ENCODE data around the gene AFM. TPM values are rescaled to one million over a fixed set of nuclear protein-coding genes. Genes with fewer than 3 reads are reported as not detected.

The AFM gene
- total and polyA plus RNA-seq, 2 donors (not counting 3 experiments of a cell fraction or from before 2014, with no cell fraction given), result not detected

- no peak overlapping the region for H3K27ac ChIP-seq (ENCODE audit: insufficient read depth, low read depth, low read length)
- intact Hi-C loops (cut with micrococcal nuclease), result no loop called here
- peaks cover 2 to 3% of the 10 kb centered on the region in 2 experiments for H3K27me3 ChIP-seq (ENCODE audit: control insufficient read depth in 2 of 2, insufficient read depth in 2 of 2, low read length in 2 of 2)
- H2AFZ ChIP-seq (ENCODE audit: low read depth, low read length), result no peak overlapping the region
- peaks cover 3% of the 10 kb centered on the region for H3K4me1 ChIP-seq (ENCODE audit: control insufficient read depth, extremely low read depth, insufficient read depth, low read length)
- H3K9me1 ChIP-seq (replicated peaks; ENCODE audit: control insufficient read depth, extremely low read depth, insufficient read depth, low read length), result no peaks in the 10 kb centered on the region
- DNase-seq (ENCODE audit: low read depth, low spot score) (no peak), FAIRE-seq (no peak)
- POLR2A ChIA-PET, result no interaction called here
- H3K4me3 ChIP-seq (replicated peaks in 1 of 3; ENCODE audit: insufficient read depth in 1 of 3, low read depth in 1 of 3, low read length in 3 of 3), result no peak overlapping the region
- H3K9ac ChIP-seq (replicated peaks; ENCODE audit: extremely low read depth, insufficient read depth, low read length), result no peak overlapping the region
- no peaks in the 10 kb centered on the region for H4K20me1 ChIP-seq (replicated peaks; ENCODE audit: control insufficient read depth, extremely low read depth, insufficient read depth, low read length)
- H3K79me2 ChIP-seq (ENCODE audit: control insufficient read depth, insufficient read depth, low read length), result no peaks in the 10 kb centered on the region
- dilution Hi-C loops (cut with MboI; ENCODE audit: extremely low pct_ligation_motif_present, low sequenced_read_pairs), result no loop called here
- BruUV-seq (replicated peaks), result no TSS peak
- TF ChIP-seq POLR2AphosphoS5 (IDR thresholded peaks at IDR 0.05; ENCODE audit: insufficient read depth, low read depth, low read length), result no peak
- no peak for TF ChIP-seq MAX (IDR thresholded peaks at IDR 0.05; ENCODE audit: insufficient read depth, insufficient read length)
- no peak for TF ChIP-seq POLR2A (IDR thresholded peaks at IDR 0.05; ENCODE audit: low read depth, low read length)
- H3K36me3 ChIP-seq (ENCODE audit: control insufficient read depth in 2 of 2, extremely low read depth in 1 of 2, insufficient read depth in 2 of 2, low read length in 2 of 2), result no peaks in the 10 kb centered on the region
- H3K9me3 ChIP-seq (replicated peaks; ENCODE audit: control insufficient read depth, insufficient read depth, low read length), result no peaks in the 10 kb centered on the region
- H3K4me2 ChIP-seq (ENCODE audit: insufficient read depth, low read length), result no peak overlapping the region
- CTCF ChIA-PET, result no interaction called here
Observed at GRCh38 chr4:73501664-73502265, 20.2 kb downstream of the AFM start.

GRCh38 chr4:73505567-73505966 is 24.0 kb downstream of the AFM start:
- no peak overlapping the region for H3K27ac ChIP-seq (ENCODE audit: insufficient read depth, low read depth, low read length)
- no peaks in the 10 kb centered on the region for H3K36me3 ChIP-seq (ENCODE audit: control insufficient read depth in 2 of 2, extremely low read depth in 1 of 2, insufficient read depth in 2 of 2, low read length in 2 of 2)
- intact Hi-C loops (cut with micrococcal nuclease), result no loop called here
- no peak for DNase-seq (ENCODE audit: low read depth, low spot score)
- no peak for FAIRE-seq
- H2AFZ ChIP-seq (ENCODE audit: low read depth, low read length), result no peak overlapping the region
- H3K4me1 ChIP-seq (ENCODE audit: control insufficient read depth, extremely low read depth, insufficient read depth, low read length), result peaks cover 2% of the 10 kb centered on the region
- H3K4me3 ChIP-seq (replicated peaks in 1 of 3; ENCODE audit: insufficient read depth in 1 of 3, low read depth in 1 of 3, low read length in 3 of 3), result no peak overlapping the region
- no peaks in the 10 kb centered on the region for H3K79me2 ChIP-seq (ENCODE audit: control insufficient read depth, insufficient read depth, low read length)
- POLR2A ChIA-PET, result no interaction called here
- H3K9me1 ChIP-seq (replicated peaks; ENCODE audit: control insufficient read depth, extremely low read depth, insufficient read depth, low read length), result no peaks in the 10 kb centered on the region
- no peak overlapping the region for H3K9ac ChIP-seq (replicated peaks; ENCODE audit: extremely low read depth, insufficient read depth, low read length)
- dilution Hi-C loops (cut with MboI; ENCODE audit: extremely low pct_ligation_motif_present, low sequenced_read_pairs), result no loop called here
- no TSS peak for BruUV-seq (replicated peaks)
- no peaks in the 10 kb centered on the region for H3K9me3 ChIP-seq (replicated peaks; ENCODE audit: control insufficient read depth, insufficient read depth, low read length)
- H3K27me3 ChIP-seq (ENCODE audit: control insufficient read depth in 2 of 2, insufficient read depth in 2 of 2, low read length in 2 of 2), result peaks cover 0 to 2% of the 10 kb centered on the region in 2 experiments
- no peak overlapping the region for H3K4me2 ChIP-seq (ENCODE audit: insufficient read depth, low read length)
- CTCF ChIA-PET, result interaction anchor here (1.2 kb wide), 1 partner anchor 9 kb away, joined by 3 read pairs; no protein-coding TSS in a partner anchor
- H4K20me1 ChIP-seq (replicated peaks; ENCODE audit: control insufficient read depth, extremely low read depth, insufficient read depth, low read length), result no peaks in the 10 kb centered on the region
- TF ChIP-seq JUN (IDR thresholded peaks at IDR 0.05; ENCODE audit: borderline replicate concordance, insufficient read depth, insufficient read length, low read depth) (no peak), EZH2 (IDR thresholded peaks at IDR 0.05; ENCODE audit: borderline replicate concordance, low read depth, low read length, severe bottlenecking) (no peak), FOS (IDR thresholded peaks at IDR 0.05; ENCODE audit: borderline replicate concordance, insufficient read depth, low read length) (no peak), CTCF (IDR thresholded peaks at IDR 0.05; ENCODE audit: extremely low read depth in 1 of 2, insufficient read depth in 1 of 2, low read depth in 1 of 2, low read length in 2 of 2) (no peak), MAX (IDR thresholded peaks at IDR 0.05; ENCODE audit: insufficient read depth, insufficient read length) (no peak)

Measured in endothelial cell of umbilical vein (primary cell).